ENCODE measurements around the gene ALDH1A3. TPM values are rescaled to one million over a fixed set of nuclear protein-coding genes. Genes with fewer than 3 reads are reported as not detected.

The ALDH1A3 gene
- total and polyA plus RNA-seq, 2 of the 4 experiments (the other 2 are of a cell fraction): 3.1 to 5.0 TPM

DNA sequence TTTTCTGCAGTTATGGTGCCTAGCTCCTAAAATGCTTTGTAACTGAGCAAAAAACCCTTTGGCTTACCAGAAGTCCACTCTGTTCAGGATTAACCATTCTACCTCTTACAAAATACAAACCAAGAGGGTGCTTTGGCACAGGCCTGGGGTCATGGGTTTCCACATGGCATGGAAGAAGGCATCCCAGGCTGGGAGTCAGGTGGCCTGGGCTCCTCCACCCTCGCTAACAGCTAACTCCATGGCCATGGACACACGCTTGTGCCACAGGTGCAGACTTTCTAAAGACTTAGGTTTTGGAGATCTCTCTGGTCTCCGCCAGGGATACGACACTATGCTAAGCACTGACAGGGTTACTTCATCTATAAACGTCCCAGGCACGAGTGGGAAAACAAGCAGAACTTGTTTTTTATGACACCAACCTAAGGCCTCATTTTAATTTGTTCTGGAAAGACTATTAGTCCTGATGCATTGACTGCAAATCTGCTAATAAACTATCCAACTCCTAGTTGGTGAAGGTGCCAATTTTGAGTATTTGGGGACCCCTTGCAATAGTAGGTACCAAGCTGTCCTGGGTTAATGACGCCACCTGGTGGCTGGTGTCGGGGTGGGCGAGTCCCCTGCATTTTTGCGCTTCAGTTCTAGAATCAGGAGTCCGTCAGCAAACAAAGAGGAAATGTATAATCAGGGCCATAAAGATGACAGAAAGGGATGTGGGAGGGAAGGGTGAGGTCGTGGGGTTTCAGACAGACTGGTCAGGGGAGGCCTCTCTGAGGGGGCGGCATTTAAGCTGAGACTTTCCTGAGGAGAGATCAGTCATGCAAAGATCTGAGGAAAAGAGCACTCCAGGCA, 10.3 kb upstream of the ALDH1A3 start:
- Histone ChIP-seq H4K20me1 (ENCODE audit: insufficient read depth, low read length) (no peaks in the 10 kb centered on the region), H3K4me2 (ENCODE audit: low read depth, low read length) (no peak overlapping the region), H3K9ac (ENCODE audit: low read depth, low read length) (no peak overlapping the region), H2AK9ac (replicated peaks; ENCODE audit: low read depth, low read length, poor library complexity) (no peak overlapping the region), H3K4ac (ENCODE audit: low read depth, low read length) (no peak overlapping the region), H3K4me1 (ENCODE audit: control insufficient read depth, insufficient read depth, low read length) (peaks cover 11% of the 10 kb centered on the region; the same call in 1 of the 2 replicates), H2BK5ac (ENCODE audit: low read depth, low read length, poor library complexity, severe bottlenecking) (no peak overlapping the region), H2AK5ac (ENCODE audit: low read depth, low read length) (peak overlapping the region; percentile 21; the same call in 1 of the 2 replicates), H3K9me1 (ENCODE audit: insufficient read depth, low read length) (0 out of 2 replicates have a peak, but pooled peaks cover 7% of the 10 kb centered on the region), H3K36me3 (ENCODE audit: control insufficient read depth, insufficient read depth, low read length) (no peaks in the 10 kb centered on the region), H3K79me1 (ENCODE audit: low read depth in 1 of 2, low read length in 2 of 2) (no peaks in the 10 kb centered on the region), H4K8ac (ENCODE audit: low read depth in 2 of 2, low read length in 2 of 2) (no peak overlapping the region), H2BK20ac (ENCODE audit: low read depth, low read length) (no peak overlapping the region), H3K4me3 (ENCODE audit: insufficient read depth, low read depth, low read length) (no peak overlapping the region), H2BK120ac (ENCODE audit: low read depth, low read length) (peak overlapping the region; percentile 17; the same call in 1 of the 2 replicates), H3K23ac (ENCODE audit: low read depth, low read length) (no peak overlapping the region), H3K9me3 (ENCODE audit: control insufficient read depth, insufficient read depth, low read length) (0 out of 2 replicates have a peak, but pooled peaks cover 3% of the 10 kb centered on the region), H3K14ac (replicated peaks; ENCODE audit: low read depth, low read length) (no peak overlapping the region), H3K27ac (ENCODE audit: insufficient read depth, low read length) (no peak overlapping the region), H4K5ac (ENCODE audit: low read depth, low read length) (no peak overlapping the region), H2BK15ac (ENCODE audit: low read depth, low read length) (no peak overlapping the region), H4K91ac (ENCODE audit: insufficient read depth, low read depth, low read length) (no peak overlapping the region), H3K27me3 (ENCODE audit: control insufficient read depth, insufficient read depth, low read length) (peaks cover 2% of the 10 kb centered on the region), H3K18ac (ENCODE audit: low read depth, low read length) (no peak overlapping the region), H2AFZ (replicated peaks; ENCODE audit: low read length, poor library complexity) (no peak overlapping the region), H3K56ac (ENCODE audit: extremely low read depth, insufficient read depth, low read length) (no peak overlapping the region)
- dilution Hi-C loops (cut with HindIII; ENCODE audit: low sequenced_read_pairs, unreplicated experiment) (no loop called here), intact Hi-C loops (cut with micrococcal nuclease) (loop anchor here (1.0 kb wide), 1 partner anchor 197 kb away; no protein-coding TSS in a partner anchor), in situ Hi-C loops (cut with MboI; ENCODE audit: low sequenced_read_pairs) (no loop called here)
- ChIA-PET POLR2A (ENCODE audit: unreplicated experiment) (no interaction called here), CTCF (interaction anchor here (1.0 kb wide), 1 partner anchor 104 kb away, joined by 3 read pairs; no protein-coding TSS in a partner anchor)
- WGBS, 2 experiments (ENCODE audit: extremely low coverage in 2 of 2, insufficient read length in 1 of 2): 48% methylated on average over 4 of the region's 13 CpGs; no CpG with 5 or more reads in 1 of the 2 experiments
- ATAC-seq (ENCODE audit: low read depth) (no peak), DNase-seq (no peak)
- no TSS peak for BruUV-seq (replicated peaks)
- TF ChIP-seq BHLHE40 (IDR thresholded peaks at IDR 0.05; ENCODE audit: low read depth, low read length) (no peak), MXI1 (IDR thresholded peaks at IDR 0.05; ENCODE audit: borderline replicate concordance, low read depth, low read length) (no peak), CEBPB (IDR thresholded peaks at IDR 0.05; ENCODE audit: low read depth, low read length) (no peak), RFX5 (IDR thresholded peaks at IDR 0.05; ENCODE audit: low read depth, low read length) (no peak), MAFK (IDR thresholded peaks at IDR 0.05; ENCODE audit: low read depth, low read length) (no peak), CHD1 (IDR thresholded peaks at IDR 0.05; ENCODE audit: low read depth, low read length) (no peak), MAZ (IDR thresholded peaks at IDR 0.05; ENCODE audit: borderline replicate concordance, low read depth, low read length) (no peak), RAD21 (IDR thresholded peaks at IDR 0.05; ENCODE audit: low read length) (peak; percentile 43), FOS (IDR thresholded peaks at IDR 0.05; ENCODE audit: low read depth, low read length) (no peak), SMC3 (IDR thresholded peaks at IDR 0.05; ENCODE audit: low read depth, low read length) (peak; percentile 38; the same call in 1 of the 2 replicates), NFE2L2 (IDR thresholded peaks at IDR 0.05; ENCODE audit: low read depth, low read length) (no peak), POLR2A (IDR thresholded peaks at IDR 0.05; ENCODE audit: low read depth, low read length) (no peak), RCOR1 (IDR thresholded peaks at IDR 0.05; ENCODE audit: insufficient replicate concordance, low read length) (no peak)
- TF ChIP-seq, protein P1, sequence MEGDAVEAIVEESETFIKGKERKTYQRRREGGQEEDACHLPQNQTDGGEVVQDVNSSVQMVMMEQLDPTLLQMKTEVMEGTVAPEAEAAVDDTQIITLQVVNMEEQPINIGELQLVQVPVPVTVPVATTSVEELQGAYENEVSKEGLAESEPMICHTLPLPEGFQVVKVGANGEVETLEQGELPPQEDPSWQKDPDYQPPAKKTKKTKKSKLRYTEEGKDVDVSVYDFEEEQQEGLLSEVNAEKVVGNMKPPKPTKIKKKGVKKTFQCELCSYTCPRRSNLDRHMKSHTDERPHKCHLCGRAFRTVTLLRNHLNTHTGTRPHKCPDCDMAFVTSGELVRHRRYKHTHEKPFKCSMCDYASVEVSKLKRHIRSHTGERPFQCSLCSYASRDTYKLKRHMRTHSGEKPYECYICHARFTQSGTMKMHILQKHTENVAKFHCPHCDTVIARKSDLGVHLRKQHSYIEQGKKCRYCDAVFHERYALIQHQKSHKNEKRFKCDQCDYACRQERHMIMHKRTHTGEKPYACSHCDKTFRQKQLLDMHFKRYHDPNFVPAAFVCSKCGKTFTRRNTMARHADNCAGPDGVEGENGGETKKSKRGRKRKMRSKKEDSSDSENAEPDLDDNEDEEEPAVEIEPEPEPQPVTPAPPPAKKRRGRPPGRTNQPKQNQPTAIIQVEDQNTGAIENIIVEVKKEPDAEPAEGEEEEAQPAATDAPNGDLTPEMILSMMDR (conservative IDR thresholded peaks at IDR 0.05; ENCODE audit: low read depth, low read length): peak; percentile 33; the same call in 1 of the 2 replicates
- TF ChIP-seq, protein P2, sequence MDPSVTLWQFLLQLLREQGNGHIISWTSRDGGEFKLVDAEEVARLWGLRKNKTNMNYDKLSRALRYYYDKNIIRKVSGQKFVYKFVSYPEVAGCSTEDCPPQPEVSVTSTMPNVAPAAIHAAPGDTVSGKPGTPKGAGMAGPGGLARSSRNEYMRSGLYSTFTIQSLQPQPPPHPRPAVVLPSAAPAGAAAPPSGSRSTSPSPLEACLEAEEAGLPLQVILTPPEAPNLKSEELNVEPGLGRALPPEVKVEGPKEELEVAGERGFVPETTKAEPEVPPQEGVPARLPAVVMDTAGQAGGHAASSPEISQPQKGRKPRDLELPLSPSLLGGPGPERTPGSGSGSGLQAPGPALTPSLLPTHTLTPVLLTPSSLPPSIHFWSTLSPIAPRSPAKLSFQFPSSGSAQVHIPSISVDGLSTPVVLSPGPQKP (IDR thresholded peaks at IDR 0.05; ENCODE audit: borderline replicate concordance, low read depth, low read length): no peak

Data from IMR-90 (cell line).